OCI-LY1 (cell line): ENCODE measurements around the gene CATSPER3.

Source experiments
- CTCF ChIP-seq: fragments of 200-600 bp; sonication (generic), shearing (Covaris generic); IDR thresholded peaks from 2 replicates; pipeline ENCODE4 v1.5.1; 2017; ENCODE audit warnings: mild to moderate bottlenecking, antibody characterized with exemption, low read length, moderate library complexity, mixed read lengths
- EZH2 ChIP-seq: fragments of 200-600 bp; sonication (generic), shearing (Covaris generic); IDR thresholded peaks from 2 replicates; pipeline ENCODE4 v1.8.0; 2017; ENCODE audit warnings: borderline replicate concordance, mixed run types, mild to moderate bottlenecking, antibody characterized with exemption, low read length, moderate library complexity, mixed read lengths

- no peak for TF ChIP-seq CTCF
- no peak for TF ChIP-seq EZH2
These were observed 60.2 kb downstream of the CATSPER3 start for GRCh38 chr5:135027697-135028615.
